Panc1 (cell line): Measurements from ENCODE around the gene SPTBN1. TPM values are rescaled to one million over a fixed set of nuclear protein-coding genes. Genes with fewer than 3 reads are reported as not detected.

Experiments used
- ATAC-seq: fragments of 200-7000 bp; cut with Tn5 transposase; 2 replicates; pipeline ENCODE4 v1.9.1; 2020; ENCODE audit warnings: mild to moderate bottlenecking, moderate library complexity
- BruUV-seq: library from RNA; stranded (reverse); fragments of 400-500 nt; replicated peaks from 2 replicates; lab custom pipeline; 2021; lab: Mats Ljungman, UMichigan
- CTCF ChIA-PET: fragments of 300-600 bp; sonication (Branson Sonifier 250); formaldehyde crosslinking; loops from one replicate; lab custom pipeline; 2022; ENCODE audit warnings: antibody characterized with exemption; lab: Charles Lee
- POLR2A ChIA-PET: fragments of 300-600 bp; sonication (Branson Sonifier 250); formaldehyde crosslinking; loops from one replicate; lab custom pipeline; 2022; ENCODE audit warnings: antibody characterized with exemption; lab: Charles Lee
- DNase-seq: peaks from one replicate; pipeline ENCODE4 v3.0.0-alpha.2; 2010; ENCODE audit warnings: low read depth, low spot score
- H3K27ac ChIP-seq: 2 replicates; pipeline ENCODE4 v1.5.1; 2011; ENCODE audit warnings: mild to moderate bottlenecking, low read length, inconsistent platforms
- H3K27me3 ChIP-seq: fragments of 200-500 bp; sonication (Bioruptor generic); 2 replicates; pipeline ENCODE4 v1.6.0; 2014; ENCODE audit warnings: low read length, inconsistent platforms; ENCODE audit not compliant: control insufficient read depth, insufficient read depth
- H3K36me3 ChIP-seq: fragments of 200-500 bp; sonication (Bioruptor generic); 2 replicates; pipeline ENCODE4 v1.5.1; 2014; ENCODE audit warnings: inconsistent platforms, mild to moderate bottlenecking, low read length, moderate library complexity; ENCODE audit not compliant: control insufficient read depth, insufficient read depth
- H3K4me1 ChIP-seq: 2 replicates; pipeline ENCODE4 v1.5.1; 2011; ENCODE audit warnings: inconsistent platforms, mild to moderate bottlenecking, low read length, moderate library complexity; ENCODE audit not compliant: control insufficient read depth, insufficient read depth
- H3K4me3 ChIP-seq, 2 experiments: 2 replicates each; pipeline ENCODE4 v1.5.1; 2011 to 2012; ENCODE audit warnings: low read depth in 2 of 2, low read length in 2 of 2, mild to moderate bottlenecking in 2 of 2, inconsistent platforms in 1 of 2, moderate library complexity in 1 of 2
- H3K9me3 ChIP-seq: fragments of 200-500 bp; sonication (Bioruptor generic); 2 replicates; pipeline ENCODE4 v1.5.1; 2014; ENCODE audit warnings: low read depth, mild to moderate bottlenecking, inconsistent platforms, low read length, moderate library complexity; ENCODE audit not compliant: control insufficient read depth, insufficient read depth
- POLR2AphosphoS5 ChIP-seq: IDR thresholded peaks from 2 replicates; pipeline ENCODE4 v1.6.1; 2012; ENCODE audit warnings: mild to moderate bottlenecking, low read depth, low read length, moderate library complexity
- SIN3A ChIP-seq: IDR thresholded peaks from 2 replicates; pipeline ENCODE4 v1.6.1; 2012; ENCODE audit warnings: low read depth, mild to moderate bottlenecking, low read length, moderate library complexity, borderline replicate concordance; ENCODE audit not compliant: insufficient read depth
- TCF7L2 ChIP-seq: IDR thresholded peaks from 2 replicates; pipeline ENCODE4 v1.6.1; 2011; ENCODE audit warnings: mild to moderate bottlenecking, low read depth, low read length, inconsistent platforms
- in situ Hi-C: cut with HindIII; loops from 2 replicates; pipeline ENCODE4 v1.10.0; 2016; ENCODE audit warnings: low sequenced_read_pairs, low pct_unique_long_range_greater_than_20kb
- intact Hi-C: fragments of 100-400 bp; cut with micrococcal nuclease; formaldehyde crosslinking; loops from one replicate; pipeline ENCODE4 v1.10.0; 2022; ENCODE audit not compliant: unreplicated experiment
- total RNA-seq: library from RNA; stranded (reverse); gene quantifications from one replicate; pipeline ENCODE4 v1.2.1, GENCODE V29; 2021; ENCODE audit not compliant: unreplicated experiment
- TF ChIP-seq, protein P1 (sequence below), 2 experiments: IDR thresholded peaks; 2 replicates each; pipeline ENCODE4 v1.6.1; 2011 to 2012; ENCODE audit warnings: low read depth in 2 of 2, control low read depth in 1 of 2, low read length in 1 of 2, mild to moderate bottlenecking in 1 of 2, moderate library complexity in 1 of 2; ENCODE audit not compliant: insufficient read depth in 1 of 2
- TF ChIP-seq, protein P2 (sequence below): fragments of 450-650 bp; IDR thresholded peaks from 2 replicates; pipeline ENCODE4 v1.5.1; 2017; ENCODE audit warnings: mild to moderate bottlenecking

The SPTBN1 gene
- total RNA-seq, 1 experiment from 2014 or later: 169 TPM

DNA sequence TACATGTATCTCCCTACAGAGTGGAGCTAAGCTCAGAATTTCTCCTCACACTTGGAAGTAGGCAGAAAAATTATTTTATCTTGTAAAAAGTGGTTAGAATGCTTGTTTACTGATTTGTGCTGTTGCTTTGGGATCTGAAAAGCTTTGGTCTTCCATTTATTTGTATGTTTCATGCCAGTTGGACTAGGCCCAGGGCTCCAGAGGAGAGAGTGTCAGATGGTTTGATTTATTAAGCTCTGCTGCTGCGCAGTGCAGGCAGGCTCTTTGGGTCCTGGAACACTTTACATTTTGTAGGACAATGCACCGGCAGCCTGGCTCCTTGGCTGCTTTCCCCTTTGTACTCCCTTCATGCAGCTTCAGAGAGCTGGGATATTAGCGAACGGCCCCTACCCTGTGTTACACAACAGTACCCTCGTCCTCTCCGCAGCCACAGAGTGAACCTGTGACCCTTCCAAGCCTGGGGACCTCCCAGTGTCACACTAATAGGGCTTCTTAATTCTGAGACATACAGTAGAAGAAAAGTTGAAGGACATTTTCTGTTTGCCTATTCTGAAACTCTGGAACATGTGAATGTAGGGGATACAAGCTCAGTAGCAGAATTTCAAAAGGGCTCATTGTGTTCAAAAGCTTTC, 210.6 kb downstream of the SPTBN1 start:
- no peak for ATAC-seq
- intact Hi-C loops: no loop called here
- CTCF ChIA-PET: no interaction called here

DNA sequence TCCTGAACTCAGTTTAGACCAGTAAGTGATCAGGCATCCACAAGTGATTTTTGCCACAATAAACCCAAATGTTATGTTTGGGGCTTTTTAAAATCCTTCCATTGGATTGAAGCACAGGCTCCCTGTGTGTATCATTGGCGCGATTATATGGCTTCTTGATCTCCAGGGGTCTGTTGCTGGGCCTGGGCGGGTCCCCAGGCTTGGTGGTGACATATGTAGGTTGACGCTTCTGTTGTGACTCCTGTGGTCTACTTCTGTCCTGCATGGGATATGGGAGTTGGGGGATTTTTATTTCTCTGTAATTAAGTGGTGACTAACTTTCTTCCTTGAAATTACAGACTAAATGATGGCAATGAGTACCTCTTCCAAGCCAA, 211.1 kb downstream of the SPTBN1 start:
- Histone ChIP-seq H3K4me3 (no peak overlapping the region), H3K4me1 (no peaks in the 10 kb centered on the region), H3K36me3 (peaks cover 15% of the 10 kb centered on the region), H3K27ac (no peak overlapping the region), H3K9me3 (no peaks in the 10 kb centered on the region), H3K27me3 (no peaks in the 10 kb centered on the region)
- TF ChIP-seq, protein P1, sequence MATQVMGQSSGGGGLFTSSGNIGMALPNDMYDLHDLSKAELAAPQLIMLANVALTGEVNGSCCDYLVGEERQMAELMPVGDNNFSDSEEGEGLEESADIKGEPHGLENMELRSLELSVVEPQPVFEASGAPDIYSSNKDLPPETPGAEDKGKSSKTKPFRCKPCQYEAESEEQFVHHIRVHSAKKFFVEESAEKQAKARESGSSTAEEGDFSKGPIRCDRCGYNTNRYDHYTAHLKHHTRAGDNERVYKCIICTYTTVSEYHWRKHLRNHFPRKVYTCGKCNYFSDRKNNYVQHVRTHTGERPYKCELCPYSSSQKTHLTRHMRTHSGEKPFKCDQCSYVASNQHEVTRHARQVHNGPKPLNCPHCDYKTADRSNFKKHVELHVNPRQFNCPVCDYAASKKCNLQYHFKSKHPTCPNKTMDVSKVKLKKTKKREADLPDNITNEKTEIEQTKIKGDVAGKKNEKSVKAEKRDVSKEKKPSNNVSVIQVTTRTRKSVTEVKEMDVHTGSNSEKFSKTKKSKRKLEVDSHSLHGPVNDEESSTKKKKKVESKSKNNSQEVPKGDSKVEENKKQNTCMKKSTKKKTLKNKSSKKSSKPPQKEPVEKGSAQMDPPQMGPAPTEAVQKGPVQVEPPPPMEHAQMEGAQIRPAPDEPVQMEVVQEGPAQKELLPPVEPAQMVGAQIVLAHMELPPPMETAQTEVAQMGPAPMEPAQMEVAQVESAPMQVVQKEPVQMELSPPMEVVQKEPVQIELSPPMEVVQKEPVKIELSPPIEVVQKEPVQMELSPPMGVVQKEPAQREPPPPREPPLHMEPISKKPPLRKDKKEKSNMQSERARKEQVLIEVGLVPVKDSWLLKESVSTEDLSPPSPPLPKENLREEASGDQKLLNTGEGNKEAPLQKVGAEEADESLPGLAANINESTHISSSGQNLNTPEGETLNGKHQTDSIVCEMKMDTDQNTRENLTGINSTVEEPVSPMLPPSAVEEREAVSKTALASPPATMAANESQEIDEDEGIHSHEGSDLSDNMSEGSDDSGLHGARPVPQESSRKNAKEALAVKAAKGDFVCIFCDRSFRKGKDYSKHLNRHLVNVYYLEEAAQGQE (IDR thresholded peaks at IDR 0.05; ENCODE audit: insufficient read depth in 1 of 2, low read depth in 2 of 2, low read length in 1 of 2): no peak
- TF ChIP-seq, protein P2, sequence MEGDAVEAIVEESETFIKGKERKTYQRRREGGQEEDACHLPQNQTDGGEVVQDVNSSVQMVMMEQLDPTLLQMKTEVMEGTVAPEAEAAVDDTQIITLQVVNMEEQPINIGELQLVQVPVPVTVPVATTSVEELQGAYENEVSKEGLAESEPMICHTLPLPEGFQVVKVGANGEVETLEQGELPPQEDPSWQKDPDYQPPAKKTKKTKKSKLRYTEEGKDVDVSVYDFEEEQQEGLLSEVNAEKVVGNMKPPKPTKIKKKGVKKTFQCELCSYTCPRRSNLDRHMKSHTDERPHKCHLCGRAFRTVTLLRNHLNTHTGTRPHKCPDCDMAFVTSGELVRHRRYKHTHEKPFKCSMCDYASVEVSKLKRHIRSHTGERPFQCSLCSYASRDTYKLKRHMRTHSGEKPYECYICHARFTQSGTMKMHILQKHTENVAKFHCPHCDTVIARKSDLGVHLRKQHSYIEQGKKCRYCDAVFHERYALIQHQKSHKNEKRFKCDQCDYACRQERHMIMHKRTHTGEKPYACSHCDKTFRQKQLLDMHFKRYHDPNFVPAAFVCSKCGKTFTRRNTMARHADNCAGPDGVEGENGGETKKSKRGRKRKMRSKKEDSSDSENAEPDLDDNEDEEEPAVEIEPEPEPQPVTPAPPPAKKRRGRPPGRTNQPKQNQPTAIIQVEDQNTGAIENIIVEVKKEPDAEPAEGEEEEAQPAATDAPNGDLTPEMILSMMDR: no peak
- TF ChIP-seq TCF7L2: no peak
- no peak for TF ChIP-seq POLR2AphosphoS5
- TF ChIP-seq SIN3A: no peak
- no peak for DNase-seq
- BruUV-seq: no TSS peak
- no peak for ATAC-seq
- intact Hi-C loops: no loop called here
- in situ Hi-C loops: no loop called here
- ChIA-PET POLR2A (no interaction called here), CTCF (no interaction called here)

More for the DNA sequence above, 210.6 kb downstream of the SPTBN1 start:
- BruUV-seq: no TSS peak
- Histone ChIP-seq H3K36me3 (peaks cover 19% of the 10 kb centered on the region), H3K4me1 (no peaks in the 10 kb centered on the region), H3K27me3 (no peaks in the 10 kb centered on the region), H3K4me3 (no peak overlapping the region), H3K27ac (no peak overlapping the region), H3K9me3 (no peaks in the 10 kb centered on the region)
- POLR2A ChIA-PET: no interaction called here
- in situ Hi-C loops: no loop called here
- TF ChIP-seq, protein P1 (IDR thresholded peaks at IDR 0.05; ENCODE audit: insufficient read depth in 1 of 2, low read depth in 2 of 2, low read length in 1 of 2): no peak
- TF ChIP-seq TCF7L2: no peak
- TF ChIP-seq, protein P2: no peak
- TF ChIP-seq SIN3A: no peak
- no peak for TF ChIP-seq POLR2AphosphoS5
- DNase-seq: no peak
